Endothelial cell of umbilical vein (primary cell): ENCODE results near the gene EZH1. TPM values are rescaled to one million over a fixed set of nuclear protein-coding genes. Genes with fewer than 3 reads are reported as not detected.

Experiments
- BruUV-seq: library from RNA; stranded (reverse); fragments of 400-500 nt; replicated peaks from 2 replicates; lab custom pipeline; 2021; lab: Mats Ljungman, UMichigan
- CTCF ChIA-PET: fragments of 300-600, 350-600 bp; sonication (Branson Sonifier 250); formaldehyde crosslinking; loops from one replicate; lab custom pipeline; 2021; ENCODE audit warnings: antibody characterized with exemption, inconsistent platforms; lab: Charles Lee
- POLR2A ChIA-PET: fragments of 300-600, 350-600 bp; sonication (Branson Sonifier 250); formaldehyde crosslinking; loops from one replicate; lab custom pipeline; 2021; ENCODE audit warnings: antibody characterized with exemption, inconsistent platforms; lab: Charles Lee
- DNase-seq: peaks from one replicate; pipeline ENCODE4 v3.0.0-alpha.2; 2011; ENCODE audit warnings: low read depth, low spot score
- FAIRE-seq: peaks from 2 replicates; lab custom pipeline; 2011; peaks lifted over from hg19 to GRCh38; lab: Jason Lieb, UNC
- H2AFZ ChIP-seq: 2 replicates; pipeline ENCODE4 v1.6.0; 2012; ENCODE audit warnings: low read depth, low read length, control low read depth, inconsistent platforms
- H3K27ac ChIP-seq: 2 replicates; pipeline ENCODE4 v1.5.1; 2011; ENCODE audit warnings: low read depth, mild to moderate bottlenecking, control low read depth, low read length, moderate library complexity; ENCODE audit not compliant: insufficient read depth
- H3K27me3 ChIP-seq, 2 experiments: 2 replicates each; pipeline versions ENCODE4 v1.6.0 to v1.6.1; 2011; ENCODE audit warnings: low read length in 2 of 2, mixed read lengths in 1 of 2; ENCODE audit not compliant: control insufficient read depth in 2 of 2, insufficient read depth in 2 of 2
- H3K36me3 ChIP-seq, 2 experiments: 2 replicates in 1 of 2; 3 replicates in 1 of 2; pipeline ENCODE4 v1.5.1; 2011; ENCODE audit warnings: low read length in 2 of 2, mild to moderate bottlenecking in 1 of 2, moderate library complexity in 1 of 2; ENCODE audit not compliant: control insufficient read depth in 2 of 2, insufficient read depth in 2 of 2; ENCODE audit errors: extremely low read depth in 1 of 2
- H3K4me1 ChIP-seq: 3 replicates; pipeline ENCODE4 v1.5.1; 2011; ENCODE audit warnings: mild to moderate bottlenecking, low read length; ENCODE audit not compliant: control insufficient read depth, insufficient read depth; ENCODE audit errors: extremely low read depth
- H3K4me2 ChIP-seq: 2 replicates; pipeline ENCODE4 v1.6.1; 2011; ENCODE audit warnings: low read length, control low read depth, mixed read lengths; ENCODE audit not compliant: insufficient read depth
- H3K4me3 ChIP-seq, 3 experiments: fragments of 200-600 bp in 1 of 3; sonication (generic), shearing (Covaris generic) in 1 of 3; replicated peaks in 1 of 3; 2 replicates each; pipeline ENCODE4 v1.5.1; 2011 to 2016; ENCODE audit warnings: control low read depth in 3 of 3, low read length in 3 of 3, mild to moderate bottlenecking in 2 of 3, inconsistent platforms in 1 of 3, low read depth in 1 of 3, moderate library complexity in 1 of 3; ENCODE audit not compliant: insufficient read depth in 1 of 3
- H3K79me2 ChIP-seq: 2 replicates; pipeline ENCODE4 v1.6.0; 2012; ENCODE audit warnings: low read length, inconsistent platforms; ENCODE audit not compliant: control insufficient read depth, insufficient read depth
- H3K9ac ChIP-seq: replicated peaks from 2 replicates; pipeline ENCODE3; 2011; ENCODE audit warnings: low read length, control low read depth; ENCODE audit not compliant: insufficient read depth; ENCODE audit errors: extremely low read depth
- H3K9me1 ChIP-seq: replicated peaks from 3 replicates; pipeline ENCODE4 v1.6.0; 2011; ENCODE audit warnings: mild to moderate bottlenecking, low read length; ENCODE audit not compliant: control insufficient read depth, insufficient read depth; ENCODE audit errors: extremely low read depth
- H3K9me3 ChIP-seq: replicated peaks from 2 replicates; pipeline ENCODE4 v1.5.1; 2012; ENCODE audit warnings: low read length, inconsistent platforms; ENCODE audit not compliant: control insufficient read depth, insufficient read depth
- H4K20me1 ChIP-seq: replicated peaks from 2 replicates; pipeline ENCODE3; 2011; ENCODE audit warnings: mild to moderate bottlenecking, low read length; ENCODE audit not compliant: control insufficient read depth, insufficient read depth; ENCODE audit errors: extremely low read depth
- EZH2 ChIP-seq: IDR thresholded peaks from 2 replicates; pipeline ENCODE4 v1.6.1; 2012; ENCODE audit warnings: borderline replicate concordance, low read depth, mild to moderate bottlenecking, moderate library complexity, low read length, inconsistent platforms; ENCODE audit not compliant: severe bottlenecking
- GATA2 ChIP-seq: IDR thresholded peaks from 2 replicates; pipeline ENCODE4 v1.7.0; 2011; ENCODE audit warnings: low read depth, mild to moderate bottlenecking, moderate library complexity, mixed read lengths, low read length; ENCODE audit not compliant: insufficient read length, insufficient read depth
- JUN ChIP-seq: IDR thresholded peaks from 2 replicates; pipeline ENCODE4 v1.6.1; 2011; ENCODE audit warnings: borderline replicate concordance, low read depth; ENCODE audit not compliant: insufficient read length, insufficient read depth
- MYC ChIP-seq: IDR thresholded peaks from one replicate; pipeline ENCODE4 v1.6.1; 2011; ENCODE audit warnings: mild to moderate bottlenecking, low read depth, low read length
- POLR2AphosphoS5 ChIP-seq: IDR thresholded peaks from 2 replicates; pipeline ENCODE4 v1.6.1; 2012; ENCODE audit warnings: low read depth, mild to moderate bottlenecking, control low read depth, low read length, moderate library complexity; ENCODE audit not compliant: insufficient read depth
- dilution Hi-C: fragments of 300-500 bp; cut with MboI; formaldehyde crosslinking; loops from one replicate; pipeline ENCODE4 v1.15.0; 2019; ENCODE audit warnings: low sequenced_read_pairs; ENCODE audit not compliant: extremely low pct_ligation_motif_present
- intact Hi-C: fragments of 100-400 bp; cut with micrococcal nuclease; formaldehyde crosslinking; loops from one replicate; pipeline ENCODE4 v1.10.0; 2022
- polyA plus RNA-seq, 4 experiments: library from polyadenylated mRNA; depleted of rRNA in 3 of 4; stranded (reverse) in 3 of 4; unstranded in 1 of 4; fragments of >200 nt; gene quantifications; 2 replicates each; pipeline versions ENCODE4 v1.2.1 to v1.2.3, GENCODE V29; 2011 to 2012; ENCODE audit warnings: missing spikeins in 1 of 4
- total RNA-seq: library from RNA; stranded (reverse); gene quantifications from 2 replicates; pipeline ENCODE4 v1.2.3, GENCODE V29; 2021
- TF ChIP-seq, protein P1 (sequence below): IDR thresholded peaks from 2 replicates; pipeline ENCODE4 v1.6.1; 2011; ENCODE audit not compliant: insufficient read depth, insufficient read length
- TF ChIP-seq, protein P2 (sequence below), 2 donors: IDR thresholded peaks; 1 replicate in 1 of 2; 2 replicates in 1 of 2; pipeline ENCODE4 v1.5.1; 2011; ENCODE audit warnings: low read length in 2 of 2, mild to moderate bottlenecking in 2 of 2, moderate library complexity in 2 of 2, control low read depth in 1 of 2, inconsistent platforms in 1 of 2, low read depth in 1 of 2; ENCODE audit not compliant: insufficient read depth in 1 of 2; ENCODE audit errors: extremely low read depth in 1 of 2

The EZH1 gene
- total and polyA plus RNA-seq, 2 donors (not counting 3 experiments of a cell fraction or from before 2014, with no cell fraction given): 31.4 to 33.7 TPM

DNA sequence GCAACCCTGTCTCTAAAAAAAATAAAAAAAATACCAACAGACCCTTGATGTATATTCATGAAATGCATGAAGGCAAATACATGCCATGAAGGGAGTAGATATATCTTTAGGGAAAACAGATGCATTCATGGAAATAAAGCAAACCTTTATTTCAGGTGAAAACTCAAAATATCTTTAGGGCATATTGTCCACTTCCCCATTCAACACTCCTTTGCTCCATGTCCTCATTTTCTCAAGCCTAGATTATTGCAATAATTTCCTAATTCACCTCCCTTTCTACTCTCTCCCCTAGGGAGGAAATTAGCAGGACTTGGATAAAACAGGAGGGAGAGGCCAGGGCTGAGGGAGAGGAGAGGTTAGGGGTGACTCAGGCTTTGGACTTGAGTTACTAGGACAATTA lies 22.7 kb upstream of the EZH1 start:
- H3K27ac ChIP-seq: no peak overlapping the region
- no peak overlapping the region for H3K4me3 ChIP-seq
- TF ChIP-seq, protein P1, sequence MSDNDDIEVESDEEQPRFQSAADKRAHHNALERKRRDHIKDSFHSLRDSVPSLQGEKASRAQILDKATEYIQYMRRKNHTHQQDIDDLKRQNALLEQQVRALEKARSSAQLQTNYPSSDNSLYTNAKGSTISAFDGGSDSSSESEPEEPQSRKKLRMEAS: no peak
- no peak for TF ChIP-seq JUN
- TF ChIP-seq, protein P2, sequence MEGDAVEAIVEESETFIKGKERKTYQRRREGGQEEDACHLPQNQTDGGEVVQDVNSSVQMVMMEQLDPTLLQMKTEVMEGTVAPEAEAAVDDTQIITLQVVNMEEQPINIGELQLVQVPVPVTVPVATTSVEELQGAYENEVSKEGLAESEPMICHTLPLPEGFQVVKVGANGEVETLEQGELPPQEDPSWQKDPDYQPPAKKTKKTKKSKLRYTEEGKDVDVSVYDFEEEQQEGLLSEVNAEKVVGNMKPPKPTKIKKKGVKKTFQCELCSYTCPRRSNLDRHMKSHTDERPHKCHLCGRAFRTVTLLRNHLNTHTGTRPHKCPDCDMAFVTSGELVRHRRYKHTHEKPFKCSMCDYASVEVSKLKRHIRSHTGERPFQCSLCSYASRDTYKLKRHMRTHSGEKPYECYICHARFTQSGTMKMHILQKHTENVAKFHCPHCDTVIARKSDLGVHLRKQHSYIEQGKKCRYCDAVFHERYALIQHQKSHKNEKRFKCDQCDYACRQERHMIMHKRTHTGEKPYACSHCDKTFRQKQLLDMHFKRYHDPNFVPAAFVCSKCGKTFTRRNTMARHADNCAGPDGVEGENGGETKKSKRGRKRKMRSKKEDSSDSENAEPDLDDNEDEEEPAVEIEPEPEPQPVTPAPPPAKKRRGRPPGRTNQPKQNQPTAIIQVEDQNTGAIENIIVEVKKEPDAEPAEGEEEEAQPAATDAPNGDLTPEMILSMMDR (IDR thresholded peaks at IDR 0.05; ENCODE audit: extremely low read depth in 1 of 2, insufficient read depth in 1 of 2, low read depth in 1 of 2, low read length in 2 of 2): no peak
- TF ChIP-seq POLR2AphosphoS5: no peak
- no peak for TF ChIP-seq EZH2
- no peak for TF ChIP-seq GATA2
- no peak for TF ChIP-seq MYC
- H3K79me2 ChIP-seq: no peaks in the 10 kb centered on the region
- CTCF ChIA-PET: no interaction called here
- no TSS peak for BruUV-seq
- POLR2A ChIA-PET: no interaction called here
- intact Hi-C loops (no loop called here), dilution Hi-C loops (no loop called here)
- H3K9me1 ChIP-seq: no peaks in the 10 kb centered on the region
- no peaks in the 10 kb centered on the region for H4K20me1 ChIP-seq
- no peak overlapping the region for H2AFZ ChIP-seq
- no peak for FAIRE-seq
- no peak overlapping the region for H3K4me2 ChIP-seq
- H3K4me1 ChIP-seq: peaks cover 13% of the 10 kb centered on the region
- no peak for DNase-seq
- H3K9me3 ChIP-seq: no peaks in the 10 kb centered on the region
- H3K36me3 ChIP-seq: no peaks in the 10 kb centered on the region
- H3K9ac ChIP-seq: no peak overlapping the region
- H3K27me3 ChIP-seq: no peaks in the 10 kb centered on the region
